B cell (primary cell): Measurements from ENCODE around the gene CMC2. TPM values are rescaled to one million over a fixed set of nuclear protein-coding genes. Genes with fewer than 3 reads are reported as not detected.

ENCODE experiments used
- ATAC-seq: fragments of 200-7000 bp; cut with Tn5 transposase; one replicate; pipeline ENCODE4 v1.10.0; 2021; ENCODE audit warnings: low read depth, mild to moderate bottlenecking, moderate number of reproducible peaks, moderate library complexity
- CTCF ChIA-PET: fragments of 350-600 bp; sonication (Branson Sonifier 250); formaldehyde crosslinking; loops from one replicate; lab custom pipeline; 2021; ENCODE audit warnings: antibody characterized with exemption, inconsistent platforms; lab: Charles Lee
- POLR2A ChIA-PET: fragments of 350-600 bp; sonication (Branson Sonifier 250); formaldehyde crosslinking; loops from one replicate; lab custom pipeline; 2021; ENCODE audit warnings: antibody characterized with exemption; lab: Charles Lee
- DNase-seq: peaks from one replicate; pipeline ENCODE4 v3.0.0; 2013
- H2AFZ ChIP-seq: 2 replicates; pipeline ENCODE4 v1.6.1; 2012; ENCODE audit warnings: mild to moderate bottlenecking, low read depth, low read length; ENCODE audit not compliant: insufficient read depth, poor library complexity, severe bottlenecking
- H3K27ac ChIP-seq, 2 donors: 1 replicate in 1 of 2; 2 replicates in 1 of 2; pipeline ENCODE4 v1.5.1; 2012 to 2013; ENCODE audit warnings: low read length in 2 of 2, mild to moderate bottlenecking in 2 of 2, moderate library complexity in 1 of 2
- H3K27me3 ChIP-seq, 4 experiments: fragments of 200-600 bp in 1 of 4; sonication (generic) in 1 of 4; replicated peaks in 1 of 4; 1 replicate in 2 of 4; 2 replicates in 2 of 4; pipeline versions ENCODE4 v1.6.1 to v1.7.0; 2013 to 2016; ENCODE audit warnings: low read length in 3 of 4, mild to moderate bottlenecking in 2 of 4, mixed read lengths in 1 of 4, moderate library complexity in 1 of 4; ENCODE audit not compliant: insufficient read depth in 4 of 4, control insufficient read depth in 3 of 4; ENCODE audit errors: control extremely low read depth in 1 of 4
- H3K36me3 ChIP-seq, 2 experiments: replicated peaks in 1 of 2; 1 replicate in 1 of 2; 2 replicates in 1 of 2; pipeline versions ENCODE4 v1.6.1 to v1.7.1; 2013; ENCODE audit warnings: low read length in 1 of 2; ENCODE audit not compliant: insufficient read depth in 2 of 2, control insufficient read depth in 1 of 2; ENCODE audit errors: control extremely low read depth in 1 of 2, extremely low read depth in 1 of 2
- H3K4me1 ChIP-seq, 2 donors: fragments of 200-600 bp in 1 of 2; sonication (generic) in 1 of 2; 1 replicate in 1 of 2; 2 replicates in 1 of 2; pipeline versions ENCODE4 v1.5.1 to v1.6.1; 2013 to 2017; ENCODE audit warnings: low read length in 2 of 2; ENCODE audit not compliant: control insufficient read depth in 2 of 2, insufficient read depth in 2 of 2
- H3K4me2 ChIP-seq: replicated peaks from 2 replicates; pipeline ENCODE3; 2012; ENCODE audit warnings: mild to moderate bottlenecking, low read depth, low read length; ENCODE audit not compliant: poor library complexity, severe bottlenecking
- H3K4me3 ChIP-seq, 5 experiments: fragments of 200-600 bp in 1 of 5; sonication (generic) in 1 of 5; 1 replicate in 3 of 5; 2 replicates in 2 of 5; pipeline versions ENCODE4 v1.5.1 to v1.7.0; 2011 to 2016; ENCODE audit warnings: low read length in 4 of 5, mild to moderate bottlenecking in 4 of 5, low read depth in 2 of 5, control low read depth in 1 of 5, moderate library complexity in 1 of 5; ENCODE audit not compliant: insufficient read depth in 1 of 5; ENCODE audit errors: control extremely low read depth in 1 of 5, extremely low read depth in 1 of 5
- H3K79me2 ChIP-seq: fragments of 200-600 bp; sonication (generic); one replicate; pipeline ENCODE4 v1.6.0; 2016; ENCODE audit warnings: low read length; ENCODE audit not compliant: control insufficient read depth, insufficient read depth
- H3K9ac ChIP-seq: fragments of 200-600 bp; sonication (generic); 2 replicates; pipeline ENCODE4 v1.6.1; 2017; ENCODE audit warnings: mild to moderate bottlenecking, low read length, moderate library complexity
- H3K9me3 ChIP-seq, 3 donors: one replicate each; pipeline versions ENCODE4 v1.6.1 to v1.7.1; 2013; ENCODE audit warnings: low read length in 2 of 3; ENCODE audit not compliant: control insufficient read depth in 2 of 3, insufficient read depth in 1 of 3; ENCODE audit errors: control extremely low read depth in 1 of 3
- H4K20me1 ChIP-seq: 2 replicates; pipeline ENCODE4 v1.6.0; 2012; ENCODE audit warnings: mild to moderate bottlenecking, low read length; ENCODE audit not compliant: insufficient read depth, control insufficient read depth, poor library complexity, severe bottlenecking
- H3K27ac Mint-ChIP-seq: one replicate; pipeline ENCODE4 v1.8.0; 2021; ENCODE audit warnings: mixed read lengths
- H3K27me3 Mint-ChIP-seq: one replicate; pipeline ENCODE4 v1.8.0; 2021; ENCODE audit warnings: mixed read lengths
- H3K4me1 Mint-ChIP-seq: one replicate; pipeline ENCODE4 v1.8.0; 2021; ENCODE audit warnings: mixed read lengths
- H3K4me3 Mint-ChIP-seq: one replicate; pipeline ENCODE4 v1.8.0; 2021; ENCODE audit warnings: mixed read lengths
- H3K9me3 Mint-ChIP-seq: one replicate; pipeline ENCODE4 v1.8.0; 2022; ENCODE audit warnings: mixed read lengths; ENCODE audit not compliant: insufficient read depth
- EZH2 ChIP-seq: IDR thresholded peaks from 2 replicates; pipeline ENCODE4 v1.6.1; 2012; ENCODE audit warnings: borderline replicate concordance, low read depth, mild to moderate bottlenecking, moderate library complexity, low read length; ENCODE audit not compliant: insufficient read depth, poor library complexity, severe bottlenecking
- WGBS: methylation state at CpG from one replicate; pipeline ENCODE4 v1.1.5; 2013; ENCODE audit warnings: missing lambda C conversion rate; ENCODE audit not compliant: insufficient coverage; 5-methylcytosine and 5-hydroxymethylcytosine counted together
- intact Hi-C: fragments of 100-400 bp; cut with micrococcal nuclease; formaldehyde crosslinking; loops from one replicate; pipeline ENCODE4 v1.10.0; 2022
- polyA plus RNA-seq: library from polyadenylated mRNA; depleted of rRNA; stranded (reverse); fragments of >200 nt; gene quantifications from 2 replicates; pipeline ENCODE4 v1.2.3, GENCODE V29; 2012
- total RNA-seq, 2 donors: library from RNA; stranded (reverse); fragments of 120-200 nt in 1 of 2; gene quantifications; 1 replicate in 1 of 2; 2 replicates in 1 of 2; pipeline versions ENCODE4 v1.2.3 to v1.2.4, GENCODE V29; 2013 to 2022
- TF ChIP-seq, protein P1 (sequence below): fragments of 200-600 bp; IDR thresholded peaks from one replicate; pipeline ENCODE4 v1.8.0; 2022; ENCODE audit warnings: antibody characterized with exemption, mild to moderate bottlenecking

Gene CMC2
- total and polyA plus RNA-seq, 2 donors (not counting 1 experiment from before 2014, with no cell fraction given) = 21.4 to 40.8 TPM

DNA sequence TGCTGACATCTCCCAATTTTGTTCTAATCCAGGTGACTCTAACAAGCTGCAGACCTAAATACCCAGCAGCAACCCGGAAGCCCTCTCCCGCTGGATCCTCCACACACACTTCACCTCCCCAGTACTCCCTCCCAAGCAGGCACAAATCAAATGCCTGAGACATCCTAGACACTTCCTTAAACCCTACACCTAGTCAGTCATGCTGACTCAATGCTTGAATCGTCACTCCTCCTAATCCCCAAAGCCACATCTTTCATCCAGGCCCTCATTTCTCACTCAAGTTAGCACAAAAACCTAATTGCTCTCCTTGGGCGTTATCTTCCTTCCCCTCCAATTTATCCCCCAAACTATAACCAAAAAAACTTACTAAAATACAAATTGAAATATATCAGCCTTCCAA lies 32.7 kb downstream of the CMC2 start:
- Histone ChIP-seq H3K79me2 (no peaks in the 10 kb centered on the region), H3K4me2 (no peak overlapping the region), H3K9ac (no peak overlapping the region), H4K20me1 (no peaks in the 10 kb centered on the region), H3K4me1 (no peaks in the 10 kb centered on the region), H3K27ac (no peak overlapping the region), H3K27me3 (no peaks in the 10 kb centered on the region), H3K36me3 (peaks cover 7 to 19% of the 10 kb centered on the region in 2 experiments), H3K9me3 (no peaks in the 10 kb centered on the region), H3K4me3 (no peak overlapping the region), H2AFZ (no peak overlapping the region)
- Mint-ChIP-seq H3K4me3 (no peak overlapping the region), H3K9me3 (no peaks in the 10 kb centered on the region), H3K27ac (no peak overlapping the region), H3K27me3 (no peaks in the 10 kb centered on the region), H3K4me1 (no peaks in the 10 kb centered on the region)
- CTCF ChIA-PET = interaction anchor here (1.6 kb wide), 1 partner anchor 29 kb away, joined by 4 read pairs; no protein-coding TSS in a partner anchor
- ATAC-seq (no peak), DNase-seq (no peak)
- WGBS = 94% methylated on average over 3 of the region's 4 CpGs
- no peak for TF ChIP-seq EZH2
- TF ChIP-seq, protein P1, sequence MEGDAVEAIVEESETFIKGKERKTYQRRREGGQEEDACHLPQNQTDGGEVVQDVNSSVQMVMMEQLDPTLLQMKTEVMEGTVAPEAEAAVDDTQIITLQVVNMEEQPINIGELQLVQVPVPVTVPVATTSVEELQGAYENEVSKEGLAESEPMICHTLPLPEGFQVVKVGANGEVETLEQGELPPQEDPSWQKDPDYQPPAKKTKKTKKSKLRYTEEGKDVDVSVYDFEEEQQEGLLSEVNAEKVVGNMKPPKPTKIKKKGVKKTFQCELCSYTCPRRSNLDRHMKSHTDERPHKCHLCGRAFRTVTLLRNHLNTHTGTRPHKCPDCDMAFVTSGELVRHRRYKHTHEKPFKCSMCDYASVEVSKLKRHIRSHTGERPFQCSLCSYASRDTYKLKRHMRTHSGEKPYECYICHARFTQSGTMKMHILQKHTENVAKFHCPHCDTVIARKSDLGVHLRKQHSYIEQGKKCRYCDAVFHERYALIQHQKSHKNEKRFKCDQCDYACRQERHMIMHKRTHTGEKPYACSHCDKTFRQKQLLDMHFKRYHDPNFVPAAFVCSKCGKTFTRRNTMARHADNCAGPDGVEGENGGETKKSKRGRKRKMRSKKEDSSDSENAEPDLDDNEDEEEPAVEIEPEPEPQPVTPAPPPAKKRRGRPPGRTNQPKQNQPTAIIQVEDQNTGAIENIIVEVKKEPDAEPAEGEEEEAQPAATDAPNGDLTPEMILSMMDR = no peak
- intact Hi-C loops = no loop called here
- POLR2A ChIA-PET = no interaction called here

DNA sequence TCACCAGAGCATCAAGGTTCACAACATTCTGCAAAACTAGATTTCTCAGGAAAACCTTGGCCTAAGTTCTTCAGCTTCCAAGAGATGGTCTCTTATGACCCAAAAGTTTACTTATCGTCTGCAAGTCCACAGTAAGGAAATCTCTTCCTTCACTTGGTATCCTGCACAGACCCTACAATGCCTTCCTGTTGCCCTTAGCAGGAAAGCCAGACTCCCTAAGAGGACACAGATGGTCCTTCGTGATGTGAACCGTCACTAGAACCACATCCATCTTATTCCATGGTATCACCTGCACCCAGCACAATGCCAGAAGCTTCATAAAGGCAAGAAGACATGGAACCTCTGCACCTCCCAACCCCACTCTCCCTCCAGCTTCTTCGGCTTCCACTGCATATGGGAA lies 34.1 kb downstream of the CMC2 start:
- Mint-ChIP-seq H3K4me1 (no peaks in the 10 kb centered on the region), H3K9me3 (no peaks in the 10 kb centered on the region), H3K27ac (no peak overlapping the region), H3K4me3 (no peak overlapping the region), H3K27me3 (no peaks in the 10 kb centered on the region)
- Histone ChIP-seq H4K20me1 (no peaks in the 10 kb centered on the region), H2AFZ (no peak overlapping the region), H3K4me2 (no peak overlapping the region), H3K27me3 (no peaks in the 10 kb centered on the region), H3K79me2 (no peaks in the 10 kb centered on the region), H3K9ac (no peak overlapping the region), H3K4me1 (no peaks in the 10 kb centered on the region), H3K27ac (no peak overlapping the region), H3K9me3 (no peaks in the 10 kb centered on the region), H3K4me3 (no peak overlapping the region), H3K36me3 (peaks cover 7 to 14% of the 10 kb centered on the region in 2 experiments)
- CTCF ChIA-PET = interaction anchor here (0.7 kb wide), 1 partner anchor 16 kb away, joined by 3 read pairs; no protein-coding TSS in a partner anchor
- intact Hi-C loops = no loop called here
- 73% methylated on average over 3 of the region's 4 CpGs for WGBS
- POLR2A ChIA-PET = no interaction called here
- DNase-seq = no peak
- TF ChIP-seq, protein P1 = no peak
- no peak for TF ChIP-seq EZH2
- ATAC-seq = no peak
